HepG2 (cell line): ENCODE measurements around the gene TEX19.

Experiments used
- AFF4 ChIP-seq: sonication (generic); formaldehyde crosslinking; IDR thresholded peaks from 2 replicates; pipeline ENCODE4 v1.4.0; 2020; ENCODE audit warnings: missing genetic modification reagents
- ATF4 ChIP-seq, 2 experiments: fragments of 450-650 bp in 1 of 2; sonication (generic) in 1 of 2; formaldehyde crosslinking; IDR thresholded peaks; 2 replicates each; pipeline versions ENCODE4 v1.5.0 to v1.8.0; 2020 to 2022; ENCODE audit warnings: mild to moderate bottlenecking in 1 of 2, missing genetic modification reagents in 1 of 2
- CTCF ChIP-seq: sonication (generic); formaldehyde crosslinking; IDR thresholded peaks from 2 replicates; pipeline ENCODE4 v1.5.0; 2020; ENCODE audit warnings: mild to moderate bottlenecking, missing genetic modification reagents, moderate library complexity
- DMAP1 ChIP-seq: IDR thresholded peaks from 2 replicates; pipeline ENCODE4 v1.6.1; 2016
- IRF1 ChIP-seq: sonication (generic); formaldehyde crosslinking; IDR thresholded peaks from 2 replicates; pipeline ENCODE4 v1.4.0; 2020; ENCODE audit warnings: low read depth, mild to moderate bottlenecking, missing genetic modification reagents
- POLR2AphosphoS5 ChIP-seq: IDR thresholded peaks from 2 replicates; pipeline ENCODE4 v1.6.1; 2012; ENCODE audit warnings: low read depth, low read length
- PRDM10 ChIP-seq: sonication (generic); formaldehyde crosslinking; IDR thresholded peaks from 2 replicates; pipeline ENCODE4 v1.4.0; 2020; ENCODE audit warnings: low read depth, missing genetic modification reagents
- TBP ChIP-seq: sonication (generic); formaldehyde crosslinking; IDR thresholded peaks from 2 replicates; pipeline ENCODE4 v1.5.0; 2020; ENCODE audit warnings: missing genetic modification reagents
- XRCC5 ChIP-seq: fragments of 200-400 bp; formaldehyde crosslinking; optimal IDR thresholded peaks from 2 replicates; pipeline ENCODE3; 2017; ENCODE audit warnings: mild to moderate bottlenecking, low read length
- ZNF383 ChIP-seq: sonication (generic); formaldehyde crosslinking; IDR thresholded peaks from 2 replicates; pipeline ENCODE4 v1.4.0; 2020; ENCODE audit warnings: missing genetic modification reagents, mild to moderate bottlenecking, borderline replicate concordance
- ZNF430 ChIP-seq: sonication (generic); formaldehyde crosslinking; IDR thresholded peaks from 2 replicates; pipeline ENCODE4 v1.9.0; 2021; ENCODE audit warnings: mild to moderate bottlenecking, missing genetic modification reagents

- TF ChIP-seq AFF4 (CRISPR knock-in tag) = no peak
- no peak for TF ChIP-seq POLR2AphosphoS5
- no peak for TF ChIP-seq ZNF430 (CRISPR knock-in tag)
- TF ChIP-seq ATF4 (CRISPR knock-in tag; IDR thresholded peaks at IDR 0.05) = no peak
- no peak for TF ChIP-seq IRF1
- TF ChIP-seq DMAP1 (CRISPR knock-in tag) = no peak
- TF ChIP-seq XRCC5 = no peak
- TF ChIP-seq TBP (CRISPR knock-in tag) = no peak
- TF ChIP-seq PRDM10 (CRISPR knock-in tag) = no peak
- TF ChIP-seq ZNF383 (CRISPR knock-in tag) = no peak
- no peak for TF ChIP-seq CTCF (CRISPR knock-in tag)
Observed at GRCh38 chr17:82380860-82381702, 22.0 kb downstream of the TEX19 start.
